ENCODE results near the gene ADAMTS3. TPM values are rescaled to one million over a fixed set of nuclear protein-coding genes. Genes with fewer than 3 reads are reported as not detected.
A peak's percentile ranks its signal among the peaks of the same experiment; 100 is the strongest.

Gene ADAMTS3
- total RNA-seq, 4 donors from 2014 or later = 3.8 to 5.3 (median 4.5) TPM

- no peak for TF ChIP-seq POLR2A (IDR thresholded peaks at IDR 0.05)
- TF ChIP-seq, protein P1, sequence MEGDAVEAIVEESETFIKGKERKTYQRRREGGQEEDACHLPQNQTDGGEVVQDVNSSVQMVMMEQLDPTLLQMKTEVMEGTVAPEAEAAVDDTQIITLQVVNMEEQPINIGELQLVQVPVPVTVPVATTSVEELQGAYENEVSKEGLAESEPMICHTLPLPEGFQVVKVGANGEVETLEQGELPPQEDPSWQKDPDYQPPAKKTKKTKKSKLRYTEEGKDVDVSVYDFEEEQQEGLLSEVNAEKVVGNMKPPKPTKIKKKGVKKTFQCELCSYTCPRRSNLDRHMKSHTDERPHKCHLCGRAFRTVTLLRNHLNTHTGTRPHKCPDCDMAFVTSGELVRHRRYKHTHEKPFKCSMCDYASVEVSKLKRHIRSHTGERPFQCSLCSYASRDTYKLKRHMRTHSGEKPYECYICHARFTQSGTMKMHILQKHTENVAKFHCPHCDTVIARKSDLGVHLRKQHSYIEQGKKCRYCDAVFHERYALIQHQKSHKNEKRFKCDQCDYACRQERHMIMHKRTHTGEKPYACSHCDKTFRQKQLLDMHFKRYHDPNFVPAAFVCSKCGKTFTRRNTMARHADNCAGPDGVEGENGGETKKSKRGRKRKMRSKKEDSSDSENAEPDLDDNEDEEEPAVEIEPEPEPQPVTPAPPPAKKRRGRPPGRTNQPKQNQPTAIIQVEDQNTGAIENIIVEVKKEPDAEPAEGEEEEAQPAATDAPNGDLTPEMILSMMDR (IDR thresholded peaks at IDR 0.05) = no peak
- H3K27me3 ChIP-seq = no peaks in the 10 kb centered on the region
- H3K4me1 ChIP-seq = no peaks in the 10 kb centered on the region
- no peak overlapping the region for H3K27ac ChIP-seq
- H3K36me3 ChIP-seq = no peaks in the 10 kb centered on the region
- H3K4me3 ChIP-seq (replicated peaks in 1 of 3) = no peak overlapping the region
- intact Hi-C loops (cut with DNase I) = no loop called here
- WGBS, 2 donors = 69 to 92% methylated on average over 4 of the region's 4 CpGs
- no peak for DNase-seq
- no peaks in the 10 kb centered on the region for H3K9me3 ChIP-seq
These were observed 160.5 kb downstream of the ADAMTS3 start for GRCh38 chr4:72408568-72408967.

DNA sequence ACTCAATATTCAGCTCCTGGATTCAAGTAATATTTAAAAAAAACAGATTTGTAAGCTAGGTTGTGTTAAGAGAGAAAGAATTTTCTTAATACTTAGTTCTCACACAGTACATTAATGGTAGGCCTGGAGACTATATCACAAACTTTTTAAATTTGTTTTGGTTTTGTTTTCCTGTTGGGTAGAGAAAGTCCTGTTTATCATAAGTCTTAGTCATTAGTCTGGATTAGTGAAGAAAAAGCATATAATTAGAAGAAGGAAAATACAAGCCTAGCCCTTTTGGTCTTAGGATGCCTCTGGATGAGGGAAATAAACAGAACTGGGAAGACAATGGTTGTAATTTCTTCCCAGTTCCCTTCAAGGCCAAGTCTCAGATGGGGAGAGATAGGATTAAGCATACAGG is 163.6 kb downstream of the ADAMTS3 start:
- TF ChIP-seq, protein P1 (IDR thresholded peaks at IDR 0.05) = no peak
- TF ChIP-seq POLR2A (IDR thresholded peaks at IDR 0.05) = no peak
- Histone ChIP-seq H3K36me3 (no peaks in the 10 kb centered on the region), H3K27me3 (no peaks in the 10 kb centered on the region), H3K4me3 (replicated peaks in 1 of 3) (no peak overlapping the region), H3K4me1 (no peaks in the 10 kb centered on the region), H3K9me3 (no peaks in the 10 kb centered on the region), H3K27ac (no peak overlapping the region)
- no peak for DNase-seq
- intact Hi-C loops (cut with DNase I) = no loop called here

DNA sequence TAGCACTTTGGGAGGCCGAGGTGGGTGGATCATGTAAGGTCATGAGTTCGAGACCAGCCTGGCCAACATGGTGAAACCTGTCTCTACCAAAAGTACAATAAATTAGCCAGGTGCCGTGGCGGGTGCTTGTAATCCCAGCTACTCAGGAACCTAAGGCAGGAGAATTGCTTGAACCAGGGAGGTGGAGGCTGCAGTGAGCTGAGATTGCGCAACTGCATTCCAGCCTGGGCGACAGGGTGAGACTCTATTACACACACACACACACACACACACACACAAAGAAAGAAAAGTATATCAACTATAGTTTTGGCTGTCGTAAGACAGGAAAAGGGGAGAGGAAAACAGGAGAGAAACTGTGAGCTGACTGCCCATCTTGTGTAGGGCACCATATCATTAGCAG is 171.7 kb downstream of the ADAMTS3 start:
- H3K27ac ChIP-seq = no peak overlapping the region
- no peaks in the 10 kb centered on the region for H3K4me1 ChIP-seq
- intact Hi-C loops (cut with DNase I) = no loop called here
- no peaks in the 10 kb centered on the region for H3K9me3 ChIP-seq
- peak; percentile 7 to 27 for DNase-seq
- H3K36me3 ChIP-seq = no peaks in the 10 kb centered on the region
- no peak for TF ChIP-seq POLR2A (IDR thresholded peaks at IDR 0.05)
- TF ChIP-seq, protein P1 (IDR thresholded peaks at IDR 0.05) = no peak
- no peak overlapping the region for H3K4me3 ChIP-seq (replicated peaks in 1 of 3)
- 74 to 82% methylated on average over 7 of the region's 7 CpGs for WGBS, 2 donors
- no peaks in the 10 kb centered on the region for H3K27me3 ChIP-seq

- H3K36me3 ChIP-seq = no peaks in the 10 kb centered on the region
- H3K27ac ChIP-seq = no peak overlapping the region
- no peak overlapping the region for H3K4me3 ChIP-seq (replicated peaks in 1 of 3)
- TF ChIP-seq, protein P1 (IDR thresholded peaks at IDR 0.05) = no peak
- no peak for TF ChIP-seq POLR2A (IDR thresholded peaks at IDR 0.05)
- intact Hi-C loops (cut with DNase I) = no loop called here
- no peak for DNase-seq
- 84 to 87% methylated on average over 3 of the region's 3 CpGs for WGBS, 2 donors
- H3K9me3 ChIP-seq = no peaks in the 10 kb centered on the region
- H3K4me1 ChIP-seq = no peaks in the 10 kb centered on the region
- no peaks in the 10 kb centered on the region for H3K27me3 ChIP-seq
These were observed 174.9 kb downstream of the ADAMTS3 start for GRCh38 chr4:72394012-72394663.

DNA sequence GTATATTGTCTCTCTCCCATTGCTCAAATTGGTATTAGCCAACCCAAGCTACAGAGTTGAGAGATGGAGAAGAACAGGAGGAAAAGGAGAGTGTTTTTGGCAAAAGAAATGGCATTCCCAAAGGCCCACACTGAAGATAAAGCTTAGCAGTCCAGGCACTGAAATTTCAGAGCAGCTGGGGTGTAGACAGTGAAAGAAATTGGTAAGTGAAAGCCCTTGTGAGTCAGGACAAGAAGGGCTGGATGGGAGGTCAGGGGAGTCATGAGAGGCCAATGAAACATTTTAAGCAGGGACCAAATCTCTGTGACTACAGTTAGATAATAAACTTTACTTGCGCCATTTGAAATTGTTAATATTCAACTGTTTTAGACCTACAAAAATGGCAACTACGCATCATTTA is 177.7 kb downstream of the ADAMTS3 start:
- Histone ChIP-seq H3K36me3 (no peaks in the 10 kb centered on the region), H3K27me3 (no peaks in the 10 kb centered on the region), H3K4me3 (replicated peaks in 1 of 3) (no peak overlapping the region), H3K27ac (no peak overlapping the region), H3K4me1 (no peaks in the 10 kb centered on the region), H3K9me3 (no peaks in the 10 kb centered on the region)
- 94 to 97% methylated on average over 2 of the region's 2 CpGs for WGBS, 2 donors
- no peak for DNase-seq
- TF ChIP-seq, protein P1 (IDR thresholded peaks at IDR 0.05) = no peak
- no peak for TF ChIP-seq POLR2A (IDR thresholded peaks at IDR 0.05)
- intact Hi-C loops (cut with DNase I) = no loop called here

All from thyroid gland (tissue), 4 donors.